ENCODE data around the gene TMEM150B. TPM values are rescaled to one million over a fixed set of nuclear protein-coding genes. Genes with fewer than 3 reads are reported as not detected.
A peak's percentile ranks its signal among the peaks of the same experiment; 100 is the strongest.
"Not testable (repeated sequence)": the region's sequence is repeated elsewhere in the genome, so short reads cannot be mapped to it uniquely, and the experiment has no call there.

Gene TMEM150B
- total RNA-seq, 1 donor, result under 0.01 TPM

DNA sequence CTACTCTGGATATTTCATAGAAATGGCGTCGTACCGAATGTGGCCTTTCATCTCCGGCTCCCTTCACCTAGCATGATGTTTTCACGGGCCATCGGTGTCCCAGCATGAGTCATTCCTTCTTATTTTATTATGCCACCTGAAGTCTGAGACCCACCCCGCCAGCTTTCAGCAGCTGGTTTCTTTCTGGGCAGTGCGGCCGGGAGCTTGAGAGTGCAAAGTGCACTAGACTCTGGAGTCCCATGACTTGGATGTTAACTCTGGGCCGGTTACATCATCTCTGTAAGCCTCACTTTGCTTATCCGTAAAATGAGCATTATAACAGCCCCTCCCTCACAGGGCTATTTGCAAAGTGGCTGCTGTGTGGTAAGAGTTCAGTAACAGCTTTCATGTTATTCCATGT lies 8.7 kb upstream of the TMEM150B start:
- peak; percentile 15 for DNase-seq (ENCODE audit: insufficient read length, low spot score, missing footprints)
- no peak overlapping the region for H2AFZ ChIP-seq (ENCODE audit: low read length)
- H3K27me3 ChIP-seq (ENCODE audit: insufficient read depth, low read length), result peaks cover 18% of the 10 kb centered on the region
- H3K9me3 ChIP-seq (ENCODE audit: low read depth, low read length), result no peaks in the 10 kb centered on the region
- no peak overlapping the region for H3K27ac ChIP-seq (ENCODE audit: low read depth, low read length)
- no peaks in the 10 kb centered on the region for H3K79me2 ChIP-seq (ENCODE audit: insufficient read depth, low read length)
- no peak overlapping the region for H3K4me2 ChIP-seq (ENCODE audit: insufficient read depth, low read length)
- TF ChIP-seq, protein P1, sequence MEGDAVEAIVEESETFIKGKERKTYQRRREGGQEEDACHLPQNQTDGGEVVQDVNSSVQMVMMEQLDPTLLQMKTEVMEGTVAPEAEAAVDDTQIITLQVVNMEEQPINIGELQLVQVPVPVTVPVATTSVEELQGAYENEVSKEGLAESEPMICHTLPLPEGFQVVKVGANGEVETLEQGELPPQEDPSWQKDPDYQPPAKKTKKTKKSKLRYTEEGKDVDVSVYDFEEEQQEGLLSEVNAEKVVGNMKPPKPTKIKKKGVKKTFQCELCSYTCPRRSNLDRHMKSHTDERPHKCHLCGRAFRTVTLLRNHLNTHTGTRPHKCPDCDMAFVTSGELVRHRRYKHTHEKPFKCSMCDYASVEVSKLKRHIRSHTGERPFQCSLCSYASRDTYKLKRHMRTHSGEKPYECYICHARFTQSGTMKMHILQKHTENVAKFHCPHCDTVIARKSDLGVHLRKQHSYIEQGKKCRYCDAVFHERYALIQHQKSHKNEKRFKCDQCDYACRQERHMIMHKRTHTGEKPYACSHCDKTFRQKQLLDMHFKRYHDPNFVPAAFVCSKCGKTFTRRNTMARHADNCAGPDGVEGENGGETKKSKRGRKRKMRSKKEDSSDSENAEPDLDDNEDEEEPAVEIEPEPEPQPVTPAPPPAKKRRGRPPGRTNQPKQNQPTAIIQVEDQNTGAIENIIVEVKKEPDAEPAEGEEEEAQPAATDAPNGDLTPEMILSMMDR (IDR thresholded peaks at IDR 0.05; ENCODE audit: extremely low read depth, low read depth, low read length), result no peak
- peaks cover 12% of the 10 kb centered on the region for H3K4me1 ChIP-seq (ENCODE audit: insufficient read depth, low read length)
- no peak overlapping the region for H3K4me3 ChIP-seq (ENCODE audit: insufficient read depth, low read length)
- no peaks in the 10 kb centered on the region for H3K36me3 ChIP-seq (ENCODE audit: insufficient read depth, low read length)
- no peaks in the 10 kb centered on the region for H4K20me1 ChIP-seq (ENCODE audit: insufficient read depth, low read length)

DNA sequence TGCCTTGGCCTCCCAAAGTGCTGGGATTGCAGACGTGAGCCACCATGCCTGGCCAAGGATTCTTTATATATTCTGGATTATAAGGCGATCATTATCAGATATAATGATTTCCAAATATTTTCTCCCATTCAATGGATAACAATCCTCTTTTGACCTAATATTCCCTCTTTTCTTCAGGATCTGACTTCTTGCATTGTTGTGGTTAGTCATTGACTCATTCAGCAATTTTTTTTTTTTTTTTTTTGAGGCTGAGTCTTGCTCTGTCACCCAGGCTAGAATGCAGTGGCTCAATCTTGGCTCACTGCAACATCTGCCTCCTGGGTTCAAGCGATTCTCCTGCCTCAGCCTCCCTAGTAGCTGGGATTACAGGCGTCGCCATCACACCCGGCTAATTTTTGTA lies 4.7 kb upstream of the TMEM150B start:
- H3K36me3 ChIP-seq (ENCODE audit: insufficient read depth, low read length); H3K4me2 ChIP-seq (ENCODE audit: insufficient read depth, low read length); H3K27ac ChIP-seq (ENCODE audit: low read depth, low read length); H3K27me3 ChIP-seq (ENCODE audit: insufficient read depth, low read length); H3K4me3 ChIP-seq (ENCODE audit: insufficient read depth, low read length); H3K9me3 ChIP-seq (ENCODE audit: low read depth, low read length); H4K20me1 ChIP-seq (ENCODE audit: insufficient read depth, low read length); H3K79me2 ChIP-seq (ENCODE audit: insufficient read depth, low read length); H2AFZ ChIP-seq (ENCODE audit: low read length): not testable (repeated sequence)
- DNase-seq (ENCODE audit: insufficient read length, low spot score, missing footprints), result peak; percentile 91
- peaks cover 15% of the 10 kb centered on the region for H3K4me1 ChIP-seq (ENCODE audit: insufficient read depth, low read length)

DNA sequence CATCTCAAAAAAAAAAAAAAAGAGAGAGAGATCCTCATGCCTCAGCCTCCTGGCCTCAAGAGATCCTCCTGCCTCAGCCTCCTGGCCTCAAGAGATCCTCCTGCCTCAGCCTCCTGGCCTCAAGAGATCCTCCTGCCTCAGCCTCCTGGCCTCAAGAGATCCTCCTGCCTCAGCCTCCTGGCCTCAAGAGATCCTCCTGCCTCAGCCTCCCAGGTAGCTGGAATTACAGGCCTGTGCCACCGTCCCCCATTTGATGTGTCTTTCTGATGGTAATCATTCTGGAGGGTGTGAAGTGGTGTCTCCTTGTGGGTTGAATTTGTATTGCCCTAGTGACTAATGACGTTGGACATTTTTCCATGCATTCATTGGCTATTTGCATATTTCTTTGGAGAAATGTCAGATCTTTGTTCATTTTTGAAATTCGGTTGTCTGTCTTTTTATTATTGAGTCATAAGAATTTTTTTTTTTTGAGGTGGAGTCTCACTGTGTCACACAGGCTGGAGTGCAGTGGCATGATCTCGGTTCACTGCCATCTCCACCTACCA lies 3.7 kb upstream of the TMEM150B start:
- H2AFZ ChIP-seq (ENCODE audit: low read length); H3K27ac ChIP-seq (ENCODE audit: low read depth, low read length); H3K4me3 ChIP-seq (ENCODE audit: insufficient read depth, low read length); H3K27me3 ChIP-seq (ENCODE audit: insufficient read depth, low read length); H3K9me3 ChIP-seq (ENCODE audit: low read depth, low read length); H4K20me1 ChIP-seq (ENCODE audit: insufficient read depth, low read length); H3K36me3 ChIP-seq (ENCODE audit: insufficient read depth, low read length); H3K4me2 ChIP-seq (ENCODE audit: insufficient read depth, low read length); H3K79me2 ChIP-seq (ENCODE audit: insufficient read depth, low read length): not testable (repeated sequence)
- H3K4me1 ChIP-seq (ENCODE audit: insufficient read depth, low read length), result peaks cover 15% of the 10 kb centered on the region
- DNase-seq (ENCODE audit: insufficient read length, low spot score, missing footprints), result peak; percentile 53

DNA sequence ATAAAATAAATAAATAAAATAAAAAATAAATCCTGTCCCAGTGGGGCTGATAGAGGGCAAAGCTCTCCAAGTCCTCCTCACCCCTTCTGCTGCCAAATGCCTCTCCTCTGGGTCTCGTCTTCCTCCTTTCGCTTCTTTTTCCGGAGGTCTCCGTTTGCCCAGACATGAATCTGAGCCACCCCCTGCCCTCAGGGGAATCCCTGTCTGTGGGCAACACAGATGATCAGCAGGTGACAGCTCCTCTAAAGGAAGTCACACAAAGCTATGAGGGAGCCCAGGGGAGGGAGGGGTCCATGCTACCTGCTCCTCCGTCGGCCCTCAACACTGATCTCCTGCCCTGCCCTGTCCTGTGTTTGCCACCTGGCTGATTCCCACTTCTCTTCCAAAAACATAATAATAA lies 479 bp downstream of the TMEM150B start:
- no peaks in the 10 kb centered on the region for H3K27me3 ChIP-seq (ENCODE audit: insufficient read depth, low read length)
- no peaks in the 10 kb centered on the region for H4K20me1 ChIP-seq (ENCODE audit: insufficient read depth, low read length)
- H3K36me3 ChIP-seq (ENCODE audit: insufficient read depth, low read length), result no peaks in the 10 kb centered on the region
- peak; percentile 13 for DNase-seq (ENCODE audit: insufficient read length, low spot score, missing footprints)
- H3K4me1 ChIP-seq (ENCODE audit: insufficient read depth, low read length), result peaks cover 13% of the 10 kb centered on the region
- H3K9me3 ChIP-seq (ENCODE audit: low read depth, low read length), result no peaks in the 10 kb centered on the region
- no peak overlapping the region for H3K4me2 ChIP-seq (ENCODE audit: insufficient read depth, low read length)
- no peaks in the 10 kb centered on the region for H3K79me2 ChIP-seq (ENCODE audit: insufficient read depth, low read length)
- H2AFZ ChIP-seq (ENCODE audit: low read length), result peak overlapping the region; percentile 42
- TF ChIP-seq, protein P1 (IDR thresholded peaks at IDR 0.05; ENCODE audit: extremely low read depth, low read depth, low read length), result no peak
- no peak overlapping the region for H3K27ac ChIP-seq (ENCODE audit: low read depth, low read length)
- H3K4me3 ChIP-seq (ENCODE audit: insufficient read depth, low read length), result no peak overlapping the region

DNA sequence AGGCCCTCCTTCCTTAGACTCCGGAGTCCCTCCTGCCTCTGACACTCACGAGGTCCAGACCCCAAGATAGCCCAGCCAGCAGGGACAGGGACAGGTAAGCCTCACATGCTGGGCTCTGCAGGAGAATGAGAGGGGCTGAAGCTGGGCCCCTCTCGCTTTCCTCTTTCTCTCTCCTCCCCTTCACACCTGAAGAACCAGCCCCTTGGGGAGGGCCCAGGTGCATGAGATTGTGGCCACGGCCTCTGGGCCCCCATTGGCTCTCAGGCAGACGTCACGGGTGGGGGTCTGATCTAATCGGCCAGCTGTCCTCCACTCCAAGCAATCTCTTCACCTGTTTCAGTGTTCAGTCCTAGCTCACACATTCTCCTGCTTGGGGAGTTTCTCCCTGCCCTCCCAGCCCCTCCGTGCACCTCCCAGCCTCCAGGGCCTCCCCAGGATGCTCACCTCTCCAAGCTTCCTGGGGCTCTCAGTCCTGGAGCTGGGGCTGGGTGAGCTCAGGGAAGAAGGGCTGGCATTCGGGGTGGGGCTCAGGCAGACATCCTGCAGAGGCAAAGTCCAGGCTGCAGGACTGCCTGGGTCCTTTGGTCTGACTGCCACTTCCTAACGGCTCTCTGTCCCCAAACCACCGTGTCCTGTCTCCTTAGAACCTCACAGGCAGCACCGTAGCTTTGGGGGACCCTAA lies 2.8 kb downstream of the TMEM150B start:
- H3K27ac ChIP-seq (ENCODE audit: low read depth, low read length), result no peak overlapping the region
- no peaks in the 10 kb centered on the region for H3K9me3 ChIP-seq (ENCODE audit: low read depth, low read length)
- H3K4me1 ChIP-seq (ENCODE audit: insufficient read depth, low read length), result peaks cover 1% of the 10 kb centered on the region
- H4K20me1 ChIP-seq (ENCODE audit: insufficient read depth, low read length), result no peaks in the 10 kb centered on the region
- no peaks in the 10 kb centered on the region for H3K27me3 ChIP-seq (ENCODE audit: insufficient read depth, low read length)
- no peak overlapping the region for H3K4me3 ChIP-seq (ENCODE audit: insufficient read depth, low read length)
- TF ChIP-seq, protein P1 (IDR thresholded peaks at IDR 0.05; ENCODE audit: extremely low read depth, low read depth, low read length), result no peak
- no peaks in the 10 kb centered on the region for H3K79me2 ChIP-seq (ENCODE audit: insufficient read depth, low read length)
- no peaks in the 10 kb centered on the region for H3K36me3 ChIP-seq (ENCODE audit: insufficient read depth, low read length)
- DNase-seq (ENCODE audit: insufficient read length, low spot score, missing footprints), result peak; percentile 36
- H3K4me2 ChIP-seq (ENCODE audit: insufficient read depth, low read length), result no peak overlapping the region
- H2AFZ ChIP-seq (ENCODE audit: low read length), result no peak overlapping the region

Data from osteoblast (primary cell).